ENCODE results near the gene TSPAN15. TPM values are rescaled to one million over a fixed set of nuclear protein-coding genes. Genes with fewer than 3 reads are reported as not detected.

TSPAN15 gene
- total RNA-seq, 2 donors from 2014 or later = 1.3 to 1.9 TPM

GRCh38 chr10:69456880-69457693, 5.8 kb downstream of the TSPAN15 start:
- no peaks in the 10 kb centered on the region for H3K9me3 Mint-ChIP-seq
- no peaks in the 10 kb centered on the region for H3K36me3 Mint-ChIP-seq
- H3K27ac Mint-ChIP-seq = no peak overlapping the region
- DNase-seq (ENCODE audit: low spot score in 2 of 2) (no peak), ATAC-seq (peak; percentile 54 to 64)

GRCh38 chr10:69457771-69458237, 6.5 kb downstream of the TSPAN15 start:
- DNase-seq (ENCODE audit: low spot score in 2 of 2) (no peak), ATAC-seq (no peak)
- Mint-ChIP-seq H3K36me3 (no peaks in the 10 kb centered on the region), H3K9me3 (no peaks in the 10 kb centered on the region), H3K27ac (no peak overlapping the region)

- H3K9me3 Mint-ChIP-seq = no peaks in the 10 kb centered on the region
- ATAC-seq (no peak), DNase-seq (ENCODE audit: low spot score in 2 of 2) (no peak)
- H3K27ac Mint-ChIP-seq = no peak overlapping the region
- H3K36me3 Mint-ChIP-seq = no peaks in the 10 kb centered on the region
Observed at GRCh38 chr10:69458430-69459100, 7.3 kb downstream of the TSPAN15 start.

GRCh38 chr10:69459101-69459790, 8.0 kb downstream of the TSPAN15 start:
- ATAC-seq (no peak), DNase-seq (ENCODE audit: low spot score in 2 of 2) (no peak)
- Mint-ChIP-seq H3K36me3 (no peaks in the 10 kb centered on the region), H3K27ac (peak overlapping the region; percentile 3 to 44), H3K9me3 (no peaks in the 10 kb centered on the region)

- Mint-ChIP-seq H3K9me3 (no peaks in the 10 kb centered on the region), H3K27ac (peak overlapping the region in 1 of 2 donors; percentile 44), H3K36me3 (no peaks in the 10 kb centered on the region)
- ATAC-seq = no peak
- no peak for DNase-seq (ENCODE audit: low spot score in 2 of 2)
Observed at GRCh38 chr10:69459893-69460575, 8.8 kb downstream of the TSPAN15 start.

GRCh38 chr10:69460576-69461242, 9.4 kb downstream of the TSPAN15 start:
- no peak for DNase-seq (ENCODE audit: low spot score in 2 of 2)
- Mint-ChIP-seq H3K27ac (peak overlapping the region in 1 of 2 donors; percentile 5), H3K36me3 (no peaks in the 10 kb centered on the region), H3K9me3 (no peaks in the 10 kb centered on the region)
- ATAC-seq = no peak

- H3K27ac Mint-ChIP-seq = peak overlapping the region in 1 of 2 donors; percentile 5
- H3K9me3 Mint-ChIP-seq = no peaks in the 10 kb centered on the region
- ATAC-seq (no peak), DNase-seq (ENCODE audit: low spot score in 2 of 2) (no peak)
- H3K36me3 Mint-ChIP-seq = no peaks in the 10 kb centered on the region
Observed at GRCh38 chr10:69461243-69462025, 10.2 kb downstream of the TSPAN15 start.

- ATAC-seq = no peak
- Mint-ChIP-seq H3K36me3 (no peaks in the 10 kb centered on the region), H3K27ac (no peak overlapping the region)
Observed at GRCh38 chr10:69463886-69464285, 12.6 kb downstream of the TSPAN15 start.

GRCh38 chr10:69464401-69464800, 13.1 kb downstream of the TSPAN15 start:
- Mint-ChIP-seq H3K9me3 (no peaks in the 10 kb centered on the region), H3K27ac (no peak overlapping the region), H3K36me3 (no peaks in the 10 kb centered on the region)
- no peak for DNase-seq (ENCODE audit: low spot score in 2 of 2)
- ATAC-seq = no peak

More at GRCh38 chr10:69463886-69464285, 12.6 kb downstream of the TSPAN15 start:
- H3K9me3 Mint-ChIP-seq = no peaks in the 10 kb centered on the region
- no peak for DNase-seq (ENCODE audit: low spot score in 2 of 2)

- Mint-ChIP-seq H3K9me3 (no peaks in the 10 kb centered on the region), H3K27ac (peak overlapping the region; percentile 50 to 70), H3K36me3 (no peaks in the 10 kb centered on the region)
- ATAC-seq = peak; percentile 50 to 72
- DNase-seq (ENCODE audit: low spot score in 2 of 2) = no peak
Observed at GRCh38 chr10:69464801-69465401, 13.6 kb downstream of the TSPAN15 start.

GRCh38 chr10:69465457-69466157, 14.3 kb downstream of the TSPAN15 start:
- no peaks in the 10 kb centered on the region for H3K36me3 Mint-ChIP-seq

GRCh38 chr10:69466158-69466490, 14.9 kb downstream of the TSPAN15 start:
- ATAC-seq = no peak
- DNase-seq (ENCODE audit: low spot score in 2 of 2) = no peak
- Mint-ChIP-seq H3K36me3 (no peaks in the 10 kb centered on the region), H3K27ac (peak overlapping the region in 1 of 2 donors; percentile 70), H3K9me3 (no peaks in the 10 kb centered on the region)

More at GRCh38 chr10:69465457-69466157, 14.3 kb downstream of the TSPAN15 start:
- Mint-ChIP-seq H3K27ac (peak overlapping the region; percentile 50 to 70), H3K9me3 (no peaks in the 10 kb centered on the region)
- ATAC-seq (no peak), DNase-seq (ENCODE audit: low spot score in 2 of 2) (no peak)

- Mint-ChIP-seq H3K36me3 (no peaks in the 10 kb centered on the region), H3K27ac (no peak overlapping the region), H3K9me3 (no peaks in the 10 kb centered on the region)
- no peak for ATAC-seq
- no peak for DNase-seq (ENCODE audit: low spot score in 2 of 2)
Observed at GRCh38 chr10:69466689-69467088, 15.4 kb downstream of the TSPAN15 start.

- Mint-ChIP-seq H3K27ac (no peak overlapping the region), H3K9me3 (no peaks in the 10 kb centered on the region), H3K36me3 (no peaks in the 10 kb centered on the region)
- DNase-seq (ENCODE audit: low spot score in 2 of 2) (no peak), ATAC-seq (no peak)
Observed at GRCh38 chr10:69467928-69468750, 16.9 kb downstream of the TSPAN15 start.
